ENCODE measurements around the gene LRRC8A.
"Not testable (repeated sequence)": the region's sequence is repeated elsewhere in the genome, so short reads cannot be mapped to it uniquely, and the experiment has no call there.

LRRC8A gene

GRCh38 chr9:128863647-128864046 lies 18.3 kb upstream of the LRRC8A start:
- no peaks in the 10 kb centered on the region for H3K36me3 ChIP-seq (replicated peaks in 1 of 2; ENCODE audit: control insufficient read depth in 2 of 2, insufficient read depth in 2 of 2, low read length in 2 of 2)
- H3K4me1 ChIP-seq (ENCODE audit: control insufficient read depth in 2 of 2, insufficient read depth in 1 of 2, low read depth in 1 of 2, low read length in 2 of 2) = peaks cover 2 to 3% of the 10 kb centered on the region in 2 donors
- no peak overlapping the region for H2AK5ac ChIP-seq (ENCODE audit: low read depth, low read length)
- H2AFZ ChIP-seq (ENCODE audit: low read length) = peak overlapping the region; percentile 66
- peaks cover 2% of the 10 kb centered on the region for H3K79me1 ChIP-seq (ENCODE audit: low read depth, low read length)
- no peak overlapping the region for H4K91ac ChIP-seq (ENCODE audit: low read depth, low read length, poor library complexity)
- no peak overlapping the region for H3K23ac ChIP-seq (ENCODE audit: low read depth, low read length, poor library complexity)
- no peak overlapping the region for H2BK15ac ChIP-seq (ENCODE audit: low read length)
- H2BK5ac ChIP-seq (ENCODE audit: low read length) = no peak overlapping the region
- no peaks in the 10 kb centered on the region for H3K27me3 ChIP-seq (ENCODE audit: control insufficient read depth in 3 of 3, insufficient read depth in 3 of 3, low read depth in 1 of 3, low read length in 3 of 3)
- H3K14ac ChIP-seq (ENCODE audit: low read length) = no peak overlapping the region
- no peak overlapping the region for H3K18ac ChIP-seq (ENCODE audit: low read length)
- peak; percentile 65 for DNase-seq (ENCODE audit: low spot score)
- no peak overlapping the region for H2BK12ac ChIP-seq (ENCODE audit: low read length)
- H2BK120ac ChIP-seq (ENCODE audit: low read depth, low read length) = no peak overlapping the region
- no CpG with 5 or more reads among the region's 10 CpGs for WGBS, 2 donors (ENCODE audit: extremely low coverage in 2 of 2, insufficient read length in 2 of 2, insufficient replicate concordance in 1 of 2)
- no peak overlapping the region for H3K27ac ChIP-seq (replicated peaks; ENCODE audit: low read length)
- H3K4ac ChIP-seq (ENCODE audit: low read length) = no peak overlapping the region
- H3K4me2 ChIP-seq (ENCODE audit: insufficient read depth, low read length, poor library complexity, severe bottlenecking) = no peak overlapping the region
- no peak overlapping the region for H3K9ac ChIP-seq (ENCODE audit: low read depth, low read length, poor library complexity)
- H4K8ac ChIP-seq (ENCODE audit: low read depth, low read length) = no peak overlapping the region
- no peaks in the 10 kb centered on the region for H3K9me3 ChIP-seq (replicated peaks in 1 of 2; ENCODE audit: control insufficient read depth in 2 of 2, insufficient read depth in 1 of 2, low read depth in 1 of 2, low read length in 2 of 2)
- H3K4me3 ChIP-seq (ENCODE audit: low read length in 2 of 2) = no peak overlapping the region

GRCh38 chr9:128870128-128870940 lies 11.6 kb upstream of the LRRC8A start:
- H4K8ac ChIP-seq (ENCODE audit: low read depth, low read length) = no peak overlapping the region
- no peak for DNase-seq (ENCODE audit: low spot score)
- H3K27ac ChIP-seq (replicated peaks; ENCODE audit: low read length) = no peak overlapping the region
- H2BK120ac ChIP-seq (ENCODE audit: low read depth, low read length) = no peak overlapping the region
- no peaks in the 10 kb centered on the region for H3K4me1 ChIP-seq (ENCODE audit: control insufficient read depth in 2 of 2, insufficient read depth in 1 of 2, low read depth in 1 of 2, low read length in 2 of 2)
- no peak overlapping the region for H2AK5ac ChIP-seq (ENCODE audit: low read depth, low read length)
- peaks cover 0 to 8% of the 10 kb centered on the region in 2 donors for H3K36me3 ChIP-seq (replicated peaks in 1 of 2; ENCODE audit: control insufficient read depth in 2 of 2, insufficient read depth in 2 of 2, low read length in 2 of 2)
- WGBS, 2 donors (ENCODE audit: extremely low coverage in 2 of 2, insufficient read length in 2 of 2, insufficient replicate concordance in 1 of 2) = no CpG with 5 or more reads among the region's 7 CpGs
- no peak overlapping the region for H3K18ac ChIP-seq (ENCODE audit: low read length)
- no peak overlapping the region for H2BK15ac ChIP-seq (ENCODE audit: low read length)
- no peak overlapping the region for H2BK12ac ChIP-seq (ENCODE audit: low read length)
- H2BK5ac ChIP-seq (ENCODE audit: low read length) = no peak overlapping the region
- H3K9me3 ChIP-seq (replicated peaks in 1 of 2; ENCODE audit: control insufficient read depth in 2 of 2, insufficient read depth in 1 of 2, low read depth in 1 of 2, low read length in 2 of 2) = no peaks in the 10 kb centered on the region
- H3K4me2 ChIP-seq (ENCODE audit: insufficient read depth, low read length, poor library complexity, severe bottlenecking) = no peak overlapping the region
- H3K9ac ChIP-seq (ENCODE audit: low read depth, low read length, poor library complexity) = no peak overlapping the region
- H4K91ac ChIP-seq (ENCODE audit: low read depth, low read length, poor library complexity) = no peak overlapping the region
- no peak overlapping the region for H3K4ac ChIP-seq (ENCODE audit: low read length)
- no peak overlapping the region for H3K14ac ChIP-seq (ENCODE audit: low read length)
- H3K27me3 ChIP-seq (ENCODE audit: control insufficient read depth in 3 of 3, insufficient read depth in 3 of 3, low read depth in 1 of 3, low read length in 3 of 3) = no peaks in the 10 kb centered on the region
- H3K79me1 ChIP-seq (ENCODE audit: low read depth, low read length) = no peaks in the 10 kb centered on the region
- H2AFZ ChIP-seq (ENCODE audit: low read length) = no peak overlapping the region
- H3K23ac ChIP-seq (ENCODE audit: low read depth, low read length, poor library complexity) = no peak overlapping the region
- no peak overlapping the region for H3K4me3 ChIP-seq (ENCODE audit: low read length in 2 of 2)

- H3K14ac ChIP-seq (ENCODE audit: low read length); H3K4me1 ChIP-seq (ENCODE audit: control insufficient read depth in 2 of 2, insufficient read depth in 1 of 2, low read depth in 1 of 2, low read length in 2 of 2); DNase-seq (ENCODE audit: low spot score); H2AK5ac ChIP-seq (ENCODE audit: low read depth, low read length); H3K4ac ChIP-seq (ENCODE audit: low read length); H3K9ac ChIP-seq (ENCODE audit: low read depth, low read length, poor library complexity); H3K27me3 ChIP-seq (ENCODE audit: control insufficient read depth in 3 of 3, insufficient read depth in 3 of 3, low read depth in 1 of 3, low read length in 3 of 3); H3K9me3 ChIP-seq (replicated peaks in 1 of 2; ENCODE audit: control insufficient read depth in 2 of 2, insufficient read depth in 1 of 2, low read depth in 1 of 2, low read length in 2 of 2); H3K18ac ChIP-seq (ENCODE audit: low read length); H3K27ac ChIP-seq (replicated peaks; ENCODE audit: low read length); H2BK5ac ChIP-seq (ENCODE audit: low read length); H3K23ac ChIP-seq (ENCODE audit: low read depth, low read length, poor library complexity); H4K91ac ChIP-seq (ENCODE audit: low read depth, low read length, poor library complexity); H3K4me2 ChIP-seq (ENCODE audit: insufficient read depth, low read length, poor library complexity, severe bottlenecking); H3K4me3 ChIP-seq (ENCODE audit: low read length in 2 of 2); H3K79me1 ChIP-seq (ENCODE audit: low read depth, low read length); H3K36me3 ChIP-seq (replicated peaks in 1 of 2; ENCODE audit: control insufficient read depth in 2 of 2, insufficient read depth in 2 of 2, low read length in 2 of 2); H2BK120ac ChIP-seq (ENCODE audit: low read depth, low read length); H2AFZ ChIP-seq (ENCODE audit: low read length); H2BK15ac ChIP-seq (ENCODE audit: low read length); H4K8ac ChIP-seq (ENCODE audit: low read depth, low read length); H2BK12ac ChIP-seq (ENCODE audit: low read length): not testable (repeated sequence)
- no CpG with 5 or more reads among the region's 7 CpGs for WGBS, 2 donors (ENCODE audit: extremely low coverage in 2 of 2, insufficient read length in 2 of 2, insufficient replicate concordance in 1 of 2)
Measured at GRCh38 chr9:128870941-128871265, 11.0 kb upstream of the LRRC8A start.

GRCh38 chr9:128877852-128878251 lies 4.1 kb upstream of the LRRC8A start:
- Histone ChIP-seq H3K18ac (ENCODE audit: low read length) (no peak overlapping the region), H2BK12ac (ENCODE audit: low read length) (no peak overlapping the region), H3K23ac (ENCODE audit: low read depth, low read length, poor library complexity) (no peak overlapping the region), H4K8ac (ENCODE audit: low read depth, low read length) (no peak overlapping the region), H2BK120ac (ENCODE audit: low read depth, low read length) (no peak overlapping the region), H3K36me3 (replicated peaks in 1 of 2; ENCODE audit: control insufficient read depth in 2 of 2, insufficient read depth in 2 of 2, low read length in 2 of 2) (no peaks in the 10 kb centered on the region), H2BK5ac (ENCODE audit: low read length) (no peak overlapping the region), H3K9ac (ENCODE audit: low read depth, low read length, poor library complexity) (no peak overlapping the region), H4K91ac (ENCODE audit: low read depth, low read length, poor library complexity) (no peak overlapping the region), H3K4me3 (ENCODE audit: low read length in 2 of 2) (no peak overlapping the region), H3K27ac (replicated peaks; ENCODE audit: low read length) (no peak overlapping the region), H3K4me2 (ENCODE audit: insufficient read depth, low read length, poor library complexity, severe bottlenecking) (no peak overlapping the region), H3K4ac (ENCODE audit: low read length) (no peak overlapping the region), H2AK5ac (ENCODE audit: low read depth, low read length) (no peak overlapping the region), H2BK15ac (ENCODE audit: low read length) (no peak overlapping the region), H3K27me3 (ENCODE audit: control insufficient read depth in 3 of 3, insufficient read depth in 3 of 3, low read depth in 1 of 3, low read length in 3 of 3) (no peaks in the 10 kb centered on the region), H3K79me1 (ENCODE audit: low read depth, low read length) (peaks cover 2% of the 10 kb centered on the region), H2AFZ (ENCODE audit: low read length) (no peak overlapping the region), H3K4me1 (ENCODE audit: control insufficient read depth in 2 of 2, insufficient read depth in 1 of 2, low read depth in 1 of 2, low read length in 2 of 2) (peaks cover 0 to 2% of the 10 kb centered on the region in 2 donors), H3K14ac (ENCODE audit: low read length) (no peak overlapping the region), H3K9me3 (replicated peaks in 1 of 2; ENCODE audit: control insufficient read depth in 2 of 2, insufficient read depth in 1 of 2, low read depth in 1 of 2, low read length in 2 of 2) (peaks cover 0 to 2% of the 10 kb centered on the region in 2 donors)
- WGBS, 2 donors (ENCODE audit: extremely low coverage in 2 of 2, insufficient read length in 2 of 2, insufficient replicate concordance in 1 of 2) = no CpG with 5 or more reads among the region's 5 CpGs
- DNase-seq (ENCODE audit: low spot score) = no peak

All from neuronal stem cell (in vitro differentiated cells).